CD14-positive monocyte (primary cell): ENCODE measurements around the gene MIF4GD. TPM values are rescaled to one million over a fixed set of nuclear protein-coding genes. Genes with fewer than 3 reads are reported as not detected.

Experiments
- DNase-seq, 3 donors: peaks; one replicate each; pipeline ENCODE4 v3.0.0-alpha.2; 2011 to 2022
- H2AFZ ChIP-seq: 2 replicates; pipeline ENCODE4 v1.6.0; 2012; ENCODE audit warnings: mild to moderate bottlenecking, low read depth, low read length, inconsistent platforms; ENCODE audit not compliant: insufficient read depth, poor library complexity, severe bottlenecking
- H3K27ac ChIP-seq, 2 donors: 1 replicate in 1 of 2; 2 replicates in 1 of 2; pipeline ENCODE4 v1.5.1; 2012 to 2013; ENCODE audit warnings: low read length in 2 of 2, control low read depth in 1 of 2, inconsistent platforms in 1 of 2, low read depth in 1 of 2, mild to moderate bottlenecking in 1 of 2
- H3K27me3 ChIP-seq, 2 donors: one replicate each; pipeline versions ENCODE4 v1.6.0 to v1.6.1; 2011 to 2013; ENCODE audit warnings: low read length in 2 of 2; ENCODE audit not compliant: control insufficient read depth in 2 of 2, insufficient read depth in 2 of 2
- H3K36me3 ChIP-seq, 2 donors: replicated peaks in 1 of 2; 1 replicate in 1 of 2; 2 replicates in 1 of 2; pipeline versions ENCODE4 v1.5.1 to v1.6.1; 2012 to 2013; ENCODE audit warnings: low read length in 2 of 2, control low read depth in 1 of 2, inconsistent platforms in 1 of 2, mild to moderate bottlenecking in 1 of 2; ENCODE audit not compliant: insufficient read depth in 2 of 2, control insufficient read depth in 1 of 2
- H3K4me1 ChIP-seq, 2 donors: 1 replicate in 1 of 2; 2 replicates in 1 of 2; pipeline versions ENCODE4 v1.5.1 to v1.6.1; 2012 to 2013; ENCODE audit warnings: low read length in 2 of 2, control low read depth in 1 of 2, inconsistent platforms in 1 of 2, mild to moderate bottlenecking in 1 of 2, moderate library complexity in 1 of 2; ENCODE audit not compliant: insufficient read depth in 2 of 2, control insufficient read depth in 1 of 2
- H3K4me2 ChIP-seq: replicated peaks from 2 replicates; pipeline ENCODE3; 2012; ENCODE audit warnings: low read length, moderate library complexity, mild to moderate bottlenecking; ENCODE audit not compliant: poor library complexity, severe bottlenecking; ENCODE audit errors: extremely low read depth
- H3K4me3 ChIP-seq, 3 experiments: fragments of 200-600 bp in 1 of 3; sonication (generic) in 1 of 3; replicated peaks in 1 of 3; 1 replicate in 2 of 3; 2 replicates in 1 of 3; pipeline ENCODE4 v1.5.1; 2011 to 2013; ENCODE audit warnings: low read length in 3 of 3, mild to moderate bottlenecking in 3 of 3, control low read depth in 2 of 3, low read depth in 2 of 3, inconsistent platforms in 1 of 3, moderate library complexity in 1 of 3
- H3K79me2 ChIP-seq: 2 replicates; pipeline ENCODE4 v1.6.0; 2012; ENCODE audit warnings: mild to moderate bottlenecking, control low read depth, inconsistent platforms, low read length, moderate library complexity; ENCODE audit not compliant: insufficient read depth
- H3K9ac ChIP-seq: 2 replicates; pipeline ENCODE4 v1.6.0; 2017; ENCODE audit warnings: low read length, mild to moderate bottlenecking; ENCODE audit not compliant: insufficient read depth, poor library complexity, severe bottlenecking
- H3K9me3 ChIP-seq, 2 donors: replicated peaks in 1 of 2; 1 replicate in 1 of 2; 2 replicates in 1 of 2; pipeline versions ENCODE4 v1.5.1 to v1.6.1; 2012 to 2013; ENCODE audit warnings: low read length in 2 of 2, control low read depth in 1 of 2; ENCODE audit not compliant: control insufficient read depth in 1 of 2, insufficient read depth in 1 of 2
- H4K20me1 ChIP-seq: 2 replicates; pipeline ENCODE4 v1.6.0; 2012; ENCODE audit warnings: mild to moderate bottlenecking, low read length, control low read depth, moderate library complexity; ENCODE audit not compliant: insufficient read depth
- H3K27ac Mint-ChIP-seq, 7 donors: one replicate each; pipeline ENCODE4 v1.8.0; 2020; ENCODE audit warnings: mild to moderate bottlenecking in 7 of 7, mixed read lengths in 7 of 7, moderate library complexity in 6 of 7, inconsistent platforms in 2 of 7
- H3K27me3 Mint-ChIP-seq, 3 donors: one replicate each; pipeline ENCODE4 v1.8.0; 2021 to 2022; ENCODE audit warnings: low read depth in 3 of 3, mild to moderate bottlenecking in 3 of 3, mixed read lengths in 3 of 3, moderate library complexity in 3 of 3, inconsistent platforms in 1 of 3
- H3K36me3 Mint-ChIP-seq, 2 donors: one replicate each; pipeline ENCODE4 v1.8.0; 2020; ENCODE audit warnings: mixed read lengths in 2 of 2, inconsistent platforms in 1 of 2, mild to moderate bottlenecking in 1 of 2
- H3K4me1 Mint-ChIP-seq: one replicate; pipeline ENCODE4 v1.8.0; 2020; ENCODE audit warnings: mild to moderate bottlenecking, mixed read lengths
- H3K4me3 Mint-ChIP-seq, 2 donors: one replicate each; pipeline ENCODE4 v1.8.0; 2020; ENCODE audit warnings: mild to moderate bottlenecking in 2 of 2, mixed read lengths in 2 of 2, moderate library complexity in 1 of 2
- H3K9me3 Mint-ChIP-seq, 7 donors: one replicate each; pipeline ENCODE4 v1.8.0; 2020 to 2022; ENCODE audit warnings: mixed read lengths in 7 of 7, mild to moderate bottlenecking in 6 of 7, moderate library complexity in 6 of 7, inconsistent platforms in 2 of 7
- WGBS: methylation state at CpG from one replicate; pipeline ENCODE4 v1.1.5; 2013; ENCODE audit warnings: missing lambda C conversion rate; ENCODE audit not compliant: insufficient coverage; 5-methylcytosine and 5-hydroxymethylcytosine counted together
- intact Hi-C, 2 donors: fragments of 100-400 bp; cut with micrococcal nuclease; formaldehyde crosslinking; loops; one replicate each; pipeline versions ENCODE4 v1.15.0 to v1.15.1; 2023
- polyA plus RNA-seq, 3 donors: library from polyadenylated mRNA; depleted of rRNA in 1 of 3; unstranded in 2 of 3; stranded (reverse) in 1 of 3; fragments of 300-500 nt in 2 of 3; fragments of >200 nt in 1 of 3; fragmentation: Illumina TruSeq in 2 of 3; gene quantifications; 1 replicate in 2 of 3; 2 replicates in 1 of 3; pipeline ENCODE4 v1.2.3, GENCODE V29; 2012 to 2021
- TF ChIP-seq, protein P1 (sequence below): fragments of 200-600 bp; IDR thresholded peaks from one replicate; pipeline ENCODE4 v1.8.0; 2022; ENCODE audit warnings: antibody characterized with exemption, mild to moderate bottlenecking

MIF4GD gene
- polyA plus RNA-seq, 3 donors, result 66.9 to 103 (median 80.6) TPM

DNA sequence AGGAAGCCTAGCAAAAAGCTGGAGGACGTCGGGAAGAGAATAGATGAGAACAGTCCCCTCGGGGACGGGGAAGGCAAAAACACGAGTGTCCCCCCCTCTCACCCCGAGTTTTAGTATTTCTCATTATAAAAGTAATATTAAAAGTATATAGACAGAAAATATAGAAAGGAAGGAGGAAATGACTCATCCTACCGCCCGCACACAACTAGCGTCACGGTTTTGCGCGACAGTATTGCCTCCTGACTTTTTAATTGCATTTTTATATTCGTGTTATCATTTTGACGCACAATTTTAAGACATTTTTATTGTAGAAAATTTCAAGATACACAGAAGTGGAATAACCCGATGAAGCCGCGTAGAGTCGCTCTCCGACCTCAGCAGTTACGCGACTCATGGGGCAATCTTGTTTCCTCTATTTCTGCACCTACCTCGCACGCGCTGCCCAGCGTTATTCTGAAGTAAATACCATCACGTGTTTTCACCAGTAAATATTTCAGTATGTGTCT, 18.9 kb upstream of the MIF4GD start:
- Histone ChIP-seq H3K27me3 (no peaks in the 10 kb centered on the region), H3K9ac (peak overlapping the region; percentile 97), H3K4me2 (peak overlapping the region; percentile 100), H3K4me1 (peaks cover 50 to 53% of the 10 kb centered on the region in 2 donors), H3K4me3 (peak overlapping the region; percentile 52 to 96 (median 92)), H3K27ac (peak overlapping the region; percentile 98 to 100), H3K79me2 (peaks cover 67% of the 10 kb centered on the region), H2AFZ (peak overlapping the region; percentile 54), H3K9me3 (no peaks in the 10 kb centered on the region), H4K20me1 (peaks cover 17% of the 10 kb centered on the region), H3K36me3 (peaks cover 17 to 21% of the 10 kb centered on the region in 2 donors)
- H3K4me1 Mint-ChIP-seq, result peaks cover 48% of the 10 kb centered on the region
- TF ChIP-seq, protein P1, sequence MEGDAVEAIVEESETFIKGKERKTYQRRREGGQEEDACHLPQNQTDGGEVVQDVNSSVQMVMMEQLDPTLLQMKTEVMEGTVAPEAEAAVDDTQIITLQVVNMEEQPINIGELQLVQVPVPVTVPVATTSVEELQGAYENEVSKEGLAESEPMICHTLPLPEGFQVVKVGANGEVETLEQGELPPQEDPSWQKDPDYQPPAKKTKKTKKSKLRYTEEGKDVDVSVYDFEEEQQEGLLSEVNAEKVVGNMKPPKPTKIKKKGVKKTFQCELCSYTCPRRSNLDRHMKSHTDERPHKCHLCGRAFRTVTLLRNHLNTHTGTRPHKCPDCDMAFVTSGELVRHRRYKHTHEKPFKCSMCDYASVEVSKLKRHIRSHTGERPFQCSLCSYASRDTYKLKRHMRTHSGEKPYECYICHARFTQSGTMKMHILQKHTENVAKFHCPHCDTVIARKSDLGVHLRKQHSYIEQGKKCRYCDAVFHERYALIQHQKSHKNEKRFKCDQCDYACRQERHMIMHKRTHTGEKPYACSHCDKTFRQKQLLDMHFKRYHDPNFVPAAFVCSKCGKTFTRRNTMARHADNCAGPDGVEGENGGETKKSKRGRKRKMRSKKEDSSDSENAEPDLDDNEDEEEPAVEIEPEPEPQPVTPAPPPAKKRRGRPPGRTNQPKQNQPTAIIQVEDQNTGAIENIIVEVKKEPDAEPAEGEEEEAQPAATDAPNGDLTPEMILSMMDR, result peak; percentile 71
- intact Hi-C loops, result loop anchor here (1.0 to 5.0 kb wide), 5 partner anchors 33 to 123 kb away; partner anchors contain the start of gene GRB2 (in 1 of the 2)
- 1% methylated on average over 7 of the region's 26 CpGs for WGBS
- H3K4me3 Mint-ChIP-seq, result peak overlapping the region; percentile 91 to 96
- peak overlapping the region; percentile 100 for H3K27ac Mint-ChIP-seq
- H3K36me3 Mint-ChIP-seq, result peaks cover 12 to 21% of the 10 kb centered on the region in 2 donors
- peaks cover 0 to 1% (median 0%) of the 10 kb centered on the region in 7 donors for H3K9me3 Mint-ChIP-seq
- no peaks in the 10 kb centered on the region for H3K27me3 Mint-ChIP-seq
- DNase-seq, result peak; percentile 90 to 91 (median 91)

DNA sequence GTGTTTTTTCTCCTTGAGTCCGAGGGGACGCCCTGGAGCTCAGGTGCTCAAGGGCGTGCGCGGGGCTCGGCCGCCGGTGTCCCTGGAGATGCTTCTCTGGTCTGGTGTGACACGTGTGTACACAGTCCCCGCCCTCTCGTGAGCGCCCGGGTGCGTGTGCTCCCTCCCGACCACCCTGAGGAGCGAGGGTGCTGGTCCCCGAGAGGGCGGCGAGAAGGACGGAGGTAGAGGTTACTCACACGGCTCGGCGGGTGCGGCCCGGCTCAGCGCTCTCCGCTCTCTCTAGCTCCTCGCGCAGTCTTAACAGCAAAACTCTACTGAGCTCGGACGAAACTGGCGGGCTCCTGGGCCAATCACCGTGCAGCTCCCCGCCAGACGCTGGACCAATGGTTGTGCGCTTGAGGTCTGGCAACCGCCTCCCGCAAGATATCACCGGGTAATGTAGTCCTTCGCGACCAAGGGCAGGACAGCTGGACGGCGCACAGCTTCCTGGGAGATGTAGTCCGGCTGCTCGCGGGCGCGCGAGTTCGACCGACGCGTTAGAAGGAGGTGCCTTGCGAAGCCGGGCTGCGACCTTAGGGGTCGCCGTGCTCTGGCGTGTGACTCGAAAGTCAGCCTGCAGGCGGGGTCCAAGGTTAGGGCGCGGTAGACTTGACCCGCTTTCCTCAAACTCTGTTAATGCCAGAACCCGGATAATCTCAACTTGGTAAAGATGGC, 18.2 kb upstream of the MIF4GD start, which contains the start of gene SLC25A19:
Gene SLC25A19, minus strand, starts transcription at position 319 of the 717 bp plus-strand sequence. CDS start 2,669 bp downstream, outside the sequence.
- H3K27ac ChIP-seq, result peak within 1 kb of the TSS; percentile 98 to 100
- TF ChIP-seq, protein P1, result no peak
- H3K4me2 ChIP-seq, result peak within 1 kb of the TSS; percentile 100
- peaks cover 18 to 26% of the 10 kb centered on the region in 2 donors for H3K36me3 ChIP-seq
- Mint-ChIP-seq H3K4me3 (peak within 1 kb of the TSS; percentile 91 to 96), H3K27ac (peak within 1 kb of the TSS; percentile 100), H3K9me3 (no peaks in the 10 kb centered on the region), H3K36me3 (peaks cover 12 to 21% of the 10 kb centered on the region in 2 donors), H3K27me3 (no peaks in the 10 kb centered on the region), H3K4me1 (peaks cover 42% of the 10 kb centered on the region)
- peaks cover 44 to 47% of the 10 kb centered on the region in 2 donors for H3K4me1 ChIP-seq
- peak within 1 kb of the TSS; percentile 52 to 96 (median 92) for H3K4me3 ChIP-seq
- H4K20me1 ChIP-seq, result peaks cover 17% of the 10 kb centered on the region
- H3K9ac ChIP-seq, result peak within 1 kb of the TSS; percentile 97
- H3K9me3 ChIP-seq, result no peaks in the 10 kb centered on the region
- peaks cover 66% of the 10 kb centered on the region for H3K79me2 ChIP-seq
- under 1% methylated on average over 61 of the region's 65 CpGs for WGBS
- intact Hi-C loops, result loop anchor here in 1 of 2 donors (2.0 to 5.0 kb wide), 2 partner anchors 103 to 124 kb away; no protein-coding TSS in a partner anchor
- DNase-seq, result peak; percentile 97 to 98 (median 97)
- H3K27me3 ChIP-seq, result no peaks in the 10 kb centered on the region
- H2AFZ ChIP-seq, result peak within 1 kb of the TSS; percentile 87
